Pulmonary artery endothelial cell (primary cell): ENCODE results near the gene SMAD2. TPM values are rescaled to one million over a fixed set of nuclear protein-coding genes. Genes with fewer than 3 reads are reported as not detected.
"Not testable (repeated sequence)": the region's sequence is repeated elsewhere in the genome, so short reads cannot be mapped to it uniquely, and the experiment has no call there.

ENCODE experiments used
- DNase-seq: peaks from one replicate; pipeline ENCODE4 v3.0.0-alpha.2; 2011; ENCODE audit warnings: low read depth, low spot score
- total RNA-seq: library from RNA; depleted of rRNA; stranded (reverse); fragments of >200 nt; gene quantifications from 2 replicates; pipeline ENCODE4 v1.2.3, GENCODE V29; 2014

The SMAD2 gene
- 109 and 157 TPM in 2 replicates for total RNA-seq

- DNase-seq: no peak
These were observed at the start of gene SMAD2 for GRCh38 chr18:47930199-47930930. TSS of gene SMAD2 (minus strand) at chr18:47930659. CDS start at chr18:47896756, 33,903 bp downstream.

- no peak for DNase-seq
These were observed 49.2 kb upstream of the SMAD2 start for GRCh38 chr18:47979611-47980200.

DNA sequence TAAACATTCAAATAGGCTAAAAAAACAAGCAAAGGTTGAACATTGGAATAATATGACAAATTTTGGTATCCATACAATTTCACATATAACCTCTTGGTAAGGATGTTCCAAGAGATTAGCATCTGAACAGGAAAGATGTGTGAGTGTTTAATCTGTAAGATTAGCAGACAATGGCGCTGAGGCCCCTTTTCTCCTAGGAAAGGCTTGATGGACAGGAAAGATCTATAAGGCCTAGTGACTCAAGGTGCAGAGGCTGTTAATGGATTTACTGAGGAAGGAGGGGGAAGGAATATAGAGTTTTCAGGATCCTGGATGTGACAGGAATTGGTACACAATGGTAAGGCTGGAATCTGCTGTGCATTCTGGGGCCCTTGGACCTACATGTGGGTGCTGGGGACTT lies 48.1 kb upstream of the SMAD2 start:
- DNase-seq: no peak

- no peak for DNase-seq
These were observed 47.7 kb upstream of the SMAD2 start for GRCh38 chr18:47978141-47978540.

- DNase-seq: no peak
These were observed 45.2 kb upstream of the SMAD2 start for GRCh38 chr18:47975701-47976100.

DNA sequence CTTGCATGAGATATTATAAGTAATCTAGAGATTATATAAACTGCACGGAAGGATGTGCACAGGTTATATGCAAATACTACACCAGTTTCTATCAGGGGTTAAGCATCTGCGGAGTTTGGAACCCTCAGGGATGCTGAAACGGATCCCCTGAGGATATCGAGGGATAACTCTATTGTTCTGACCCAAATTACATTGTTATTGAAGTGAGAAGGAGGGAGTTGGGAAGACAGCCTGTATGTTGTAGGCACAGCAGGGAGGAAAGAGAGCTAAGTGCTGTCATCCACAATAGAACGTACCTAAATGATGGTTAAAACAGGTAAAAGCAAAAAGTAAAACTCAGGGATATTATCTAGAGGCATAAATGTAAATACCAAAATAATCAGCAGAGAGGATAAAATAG lies 44.6 kb upstream of the SMAD2 start:
- DNase-seq: no peak

- DNase-seq: no peak
These were observed 40.4 kb upstream of the SMAD2 start for GRCh38 chr18:47970664-47971531.

DNA sequence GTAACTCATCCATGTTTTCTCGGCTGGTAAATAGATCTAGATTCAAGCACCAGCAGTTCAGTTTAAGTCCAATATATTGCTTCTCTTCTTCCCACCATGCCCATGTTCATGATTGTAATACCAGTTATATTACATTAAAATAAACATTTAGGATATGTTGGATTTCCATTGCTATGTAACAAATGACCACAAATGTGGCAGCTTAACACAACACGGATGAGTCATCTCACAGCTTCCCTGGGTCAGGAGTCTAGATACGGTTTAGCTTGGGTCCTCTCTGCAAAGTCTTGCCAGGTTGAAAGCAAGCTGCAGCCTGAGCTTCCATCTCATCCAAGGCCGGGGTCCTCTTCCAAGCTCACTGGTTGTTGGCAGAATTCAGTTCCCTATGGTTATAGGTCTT lies 39.4 kb upstream of the SMAD2 start:
- no peak for DNase-seq

DNA sequence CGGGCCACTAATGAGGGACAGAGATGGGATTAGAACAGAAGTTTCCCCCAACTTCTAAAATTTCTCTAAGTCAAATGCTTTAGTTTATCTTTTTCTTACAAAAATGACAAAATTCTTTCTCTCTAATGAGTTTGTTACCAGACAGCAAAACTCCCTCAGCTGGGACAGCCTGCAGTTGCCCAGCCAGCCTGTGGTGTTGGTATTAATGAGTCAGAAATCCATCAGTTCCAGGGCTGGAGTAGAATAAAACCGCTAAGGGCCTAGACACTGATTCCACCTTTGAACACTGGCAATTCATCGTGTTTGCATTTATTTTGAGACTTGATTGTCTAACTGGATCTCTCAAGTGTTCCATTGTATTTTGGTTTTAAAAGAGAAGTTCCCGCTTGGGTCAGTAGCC lies 38.3 kb upstream of the SMAD2 start:
- DNase-seq: no peak

GRCh38 chr18:47968006-47968676 lies 37.7 kb upstream of the SMAD2 start:
- no peak for DNase-seq

DNA sequence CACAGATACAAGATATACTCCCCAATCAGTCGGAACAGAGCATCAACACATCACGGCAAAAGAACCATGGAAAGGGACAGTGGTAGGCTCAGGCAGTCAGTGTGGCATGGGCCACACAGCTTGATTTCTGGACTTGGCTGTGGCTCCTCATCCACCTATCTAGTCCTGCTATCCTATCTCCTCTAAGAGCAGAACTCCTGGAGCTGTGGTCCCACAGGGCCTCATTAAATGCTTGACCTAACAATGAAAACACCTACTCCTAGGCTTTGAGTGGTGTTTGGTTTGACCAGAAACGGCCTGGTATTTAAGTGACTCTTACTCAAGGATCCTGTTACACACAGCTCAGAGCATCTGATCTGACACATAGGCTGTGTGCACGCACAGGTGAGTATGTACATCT lies 33.6 kb upstream of the SMAD2 start:
- DNase-seq: no peak

DNA sequence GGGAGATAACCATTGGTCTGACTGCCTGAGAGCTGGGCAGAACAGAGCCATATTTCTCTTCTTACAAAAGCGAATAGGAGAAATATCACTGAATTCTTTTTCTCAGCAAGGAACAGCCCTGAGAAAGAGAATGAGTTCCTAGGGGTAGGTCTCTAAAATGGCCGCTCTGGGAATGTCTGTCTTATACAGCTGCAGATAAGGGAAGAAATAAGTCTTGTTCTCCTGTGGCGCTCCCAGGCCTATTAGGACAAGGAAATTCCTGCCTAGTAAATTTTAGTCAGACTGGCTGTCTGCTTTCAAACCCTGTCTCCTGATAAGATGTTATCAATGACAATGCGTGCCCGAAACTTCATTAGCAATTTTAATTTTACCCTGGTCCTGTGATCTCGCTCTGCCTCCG lies 30.5 kb upstream of the SMAD2 start:
- not testable (repeated sequence) for DNase-seq

DNA sequence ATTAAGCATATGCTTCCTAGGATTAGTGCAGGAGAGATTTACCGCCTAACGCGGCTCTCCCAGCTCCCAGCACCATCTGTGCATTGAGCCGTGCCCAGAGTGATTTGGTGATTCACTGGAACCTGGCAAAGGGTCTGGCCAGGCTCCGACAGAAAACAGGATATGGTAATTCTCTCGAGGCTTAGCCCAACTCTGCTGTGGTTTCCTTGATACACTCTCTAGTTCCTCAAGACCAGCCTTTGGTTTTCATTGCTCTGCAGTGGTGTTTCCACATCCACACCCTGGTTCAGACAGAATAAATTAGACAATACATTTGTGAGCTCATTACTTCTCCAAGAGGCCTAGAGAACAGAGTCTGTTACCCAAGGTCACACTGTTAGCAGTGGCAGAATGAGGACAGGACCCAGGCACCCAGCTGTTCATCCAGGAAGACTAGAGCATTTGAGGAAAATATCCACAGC lies 23.0 kb upstream of the SMAD2 start:
- no peak for DNase-seq

- DNase-seq: no peak
These were observed 20.1 kb upstream of the SMAD2 start for GRCh38 chr18:47950511-47950910.

GRCh38 chr18:47949202-47949601 lies 18.7 kb upstream of the SMAD2 start:
- DNase-seq: no peak

- DNase-seq: no peak
These were observed 16.4 kb upstream of the SMAD2 start for GRCh38 chr18:47946889-47947288.

- DNase-seq: no peak
These were observed 14.8 kb upstream of the SMAD2 start for GRCh38 chr18:47944972-47945852.

DNA sequence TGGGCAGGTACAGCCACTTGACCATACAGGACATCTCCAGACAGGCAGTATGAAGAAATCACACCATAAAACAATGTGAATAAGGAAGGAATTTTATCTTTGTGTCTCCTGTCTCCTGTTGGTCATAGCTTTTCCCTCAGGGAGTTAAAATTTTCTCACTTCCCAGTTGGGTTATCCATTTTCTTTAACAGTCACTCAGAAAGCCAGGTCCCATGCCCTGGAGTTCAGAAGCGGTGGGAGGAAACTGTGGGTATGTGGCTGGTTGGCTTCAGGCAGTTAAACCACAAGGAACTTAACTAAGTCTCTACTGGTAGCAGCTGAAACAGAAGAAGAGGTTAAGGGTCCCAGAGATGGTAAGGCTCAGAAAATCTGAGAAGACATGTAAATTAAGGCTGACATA lies 6.5 kb upstream of the SMAD2 start:
- DNase-seq: no peak

- no peak for DNase-seq
These were observed 5.0 kb upstream of the SMAD2 start for GRCh38 chr18:47935321-47936055.

DNA sequence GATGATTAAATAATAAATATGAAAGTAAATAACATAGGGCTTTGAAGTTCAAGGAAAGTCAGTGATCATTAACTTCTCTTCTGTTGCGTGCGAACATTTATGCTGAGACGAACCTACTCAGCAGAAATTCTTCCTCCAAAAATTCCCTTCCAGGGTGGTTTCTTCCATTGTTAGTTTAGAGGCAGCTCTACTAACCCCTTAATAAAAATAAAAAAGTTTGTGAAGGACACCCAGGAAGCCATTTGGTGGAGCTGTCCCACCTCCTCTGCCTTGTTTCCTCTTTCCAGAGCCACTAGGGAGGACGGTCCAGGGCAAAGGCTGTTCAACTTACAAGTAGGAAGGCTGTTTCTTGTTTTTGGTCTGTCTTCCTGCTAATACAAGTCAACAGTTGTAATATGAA lies 2.1 kb upstream of the SMAD2 start:
- no peak for DNase-seq
